ENCODE data around the gene SLC9A2.
A peak's percentile ranks its signal among the peaks of the same experiment; 100 is the strongest.

SLC9A2 gene

DNA sequence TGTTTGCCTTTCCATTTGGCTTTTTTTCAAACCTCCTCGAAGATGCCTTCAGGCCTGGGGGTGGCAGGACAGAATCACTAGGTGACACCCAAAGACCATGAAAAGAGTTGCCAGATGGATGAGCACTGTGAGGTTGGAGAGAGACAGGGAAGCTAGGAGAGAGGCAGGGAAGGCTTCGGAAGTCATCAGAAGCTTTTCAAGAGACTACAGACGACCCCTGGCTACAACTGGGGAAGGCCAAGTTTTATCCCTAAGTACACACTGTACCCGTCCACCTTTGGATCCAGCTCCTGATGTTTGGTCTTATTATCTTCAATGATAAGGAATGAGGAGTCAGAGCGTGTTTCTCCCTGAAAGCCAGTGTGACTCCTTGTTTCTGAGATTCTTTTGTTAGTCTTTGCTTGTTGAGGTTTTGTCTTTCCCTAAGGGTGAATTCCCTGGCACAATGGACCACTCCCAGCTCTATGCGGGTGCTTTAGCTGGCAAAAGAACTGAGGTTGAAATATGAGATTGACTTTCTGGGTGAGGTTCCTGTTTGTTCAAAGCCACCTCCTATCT lies 33.4 kb upstream of the SLC9A2 start:
- no peak overlapping the region for H3K4me3 ChIP-seq (ENCODE audit: low read depth, low read length)
- no peak for DNase-seq (ENCODE audit: low read depth)
- in situ Hi-C loops (cut with HindIII; ENCODE audit: low sequenced_read_pairs): loop anchor here (25.0 kb wide), 1 partner anchor 99 kb away; no protein-coding TSS in a partner anchor
- TF ChIP-seq, protein P1, sequence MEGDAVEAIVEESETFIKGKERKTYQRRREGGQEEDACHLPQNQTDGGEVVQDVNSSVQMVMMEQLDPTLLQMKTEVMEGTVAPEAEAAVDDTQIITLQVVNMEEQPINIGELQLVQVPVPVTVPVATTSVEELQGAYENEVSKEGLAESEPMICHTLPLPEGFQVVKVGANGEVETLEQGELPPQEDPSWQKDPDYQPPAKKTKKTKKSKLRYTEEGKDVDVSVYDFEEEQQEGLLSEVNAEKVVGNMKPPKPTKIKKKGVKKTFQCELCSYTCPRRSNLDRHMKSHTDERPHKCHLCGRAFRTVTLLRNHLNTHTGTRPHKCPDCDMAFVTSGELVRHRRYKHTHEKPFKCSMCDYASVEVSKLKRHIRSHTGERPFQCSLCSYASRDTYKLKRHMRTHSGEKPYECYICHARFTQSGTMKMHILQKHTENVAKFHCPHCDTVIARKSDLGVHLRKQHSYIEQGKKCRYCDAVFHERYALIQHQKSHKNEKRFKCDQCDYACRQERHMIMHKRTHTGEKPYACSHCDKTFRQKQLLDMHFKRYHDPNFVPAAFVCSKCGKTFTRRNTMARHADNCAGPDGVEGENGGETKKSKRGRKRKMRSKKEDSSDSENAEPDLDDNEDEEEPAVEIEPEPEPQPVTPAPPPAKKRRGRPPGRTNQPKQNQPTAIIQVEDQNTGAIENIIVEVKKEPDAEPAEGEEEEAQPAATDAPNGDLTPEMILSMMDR (IDR thresholded peaks at IDR 0.05; ENCODE audit: low read depth, low read length, missing control alignments): no peak

DNA sequence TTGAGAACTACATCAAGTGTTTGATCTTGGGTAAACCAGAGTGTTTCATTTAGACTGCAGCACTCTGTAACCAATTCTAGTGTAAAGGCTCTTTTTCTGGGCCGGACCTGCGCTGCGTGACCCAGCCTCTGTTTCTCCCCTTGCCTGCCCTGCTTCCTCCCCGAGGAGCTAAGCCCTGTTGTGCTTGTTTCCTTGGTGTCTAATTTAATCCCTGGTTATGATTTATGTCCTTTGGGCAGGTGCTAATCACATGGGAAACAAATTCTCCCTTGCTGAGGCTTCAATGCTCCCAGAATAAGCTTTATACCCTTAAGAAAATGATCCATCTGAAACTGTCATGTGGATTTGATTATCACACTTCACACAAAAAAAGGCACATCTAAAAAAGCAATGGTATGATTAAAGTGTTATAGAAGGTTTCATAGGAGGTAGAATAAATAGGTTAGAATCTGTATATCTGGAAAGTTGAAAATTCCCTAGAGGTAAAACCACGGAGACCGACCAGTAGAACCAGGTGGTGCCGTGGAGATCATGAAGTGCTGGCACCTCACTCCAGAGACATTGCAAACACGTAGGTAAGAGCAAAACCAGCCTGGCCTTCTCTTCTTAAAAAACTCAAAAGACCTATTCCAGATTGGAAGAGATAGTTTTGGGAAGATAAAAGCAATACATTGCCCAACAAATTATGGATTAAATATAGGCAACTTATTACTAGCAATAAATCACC lies 31.0 kb upstream of the SLC9A2 start:
- in situ Hi-C loops (cut with HindIII; ENCODE audit: low sequenced_read_pairs): loop anchor here (25.0 kb wide), 1 partner anchor 101 kb away; no protein-coding TSS in a partner anchor
- H3K4me3 ChIP-seq (ENCODE audit: low read depth, low read length): no peak overlapping the region
- DNase-seq (ENCODE audit: low read depth): no peak
- TF ChIP-seq, protein P1 (IDR thresholded peaks at IDR 0.05; ENCODE audit: low read depth, low read length, missing control alignments): no peak

DNA sequence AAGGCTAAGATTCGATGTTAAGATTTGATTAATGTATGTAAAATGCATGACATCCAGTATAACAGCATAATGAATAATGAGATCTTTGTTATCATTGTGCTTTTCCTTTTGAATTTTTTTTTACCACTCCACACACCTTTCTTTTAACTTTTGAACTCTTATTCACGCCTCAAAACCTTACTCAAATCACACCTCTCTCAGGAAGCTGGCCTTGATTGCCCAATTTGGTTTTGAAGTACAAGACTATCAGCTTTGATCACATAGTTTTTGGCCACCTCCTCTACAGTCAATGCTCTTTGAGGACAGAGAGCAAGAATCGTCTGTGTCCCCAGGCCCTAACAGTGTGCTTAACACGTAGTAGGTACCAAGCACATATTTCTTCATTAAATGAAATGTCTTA lies 29.9 kb upstream of the SLC9A2 start:
- DNase-seq (ENCODE audit: low read depth): no peak
- TF ChIP-seq, protein P1 (IDR thresholded peaks at IDR 0.05; ENCODE audit: low read depth, low read length, missing control alignments): no peak
- H3K4me3 ChIP-seq (ENCODE audit: low read depth, low read length): no peak overlapping the region
- in situ Hi-C loops (cut with HindIII; ENCODE audit: low sequenced_read_pairs): loop anchor here (25.0 kb wide), 1 partner anchor 102 kb away; no protein-coding TSS in a partner anchor

DNA sequence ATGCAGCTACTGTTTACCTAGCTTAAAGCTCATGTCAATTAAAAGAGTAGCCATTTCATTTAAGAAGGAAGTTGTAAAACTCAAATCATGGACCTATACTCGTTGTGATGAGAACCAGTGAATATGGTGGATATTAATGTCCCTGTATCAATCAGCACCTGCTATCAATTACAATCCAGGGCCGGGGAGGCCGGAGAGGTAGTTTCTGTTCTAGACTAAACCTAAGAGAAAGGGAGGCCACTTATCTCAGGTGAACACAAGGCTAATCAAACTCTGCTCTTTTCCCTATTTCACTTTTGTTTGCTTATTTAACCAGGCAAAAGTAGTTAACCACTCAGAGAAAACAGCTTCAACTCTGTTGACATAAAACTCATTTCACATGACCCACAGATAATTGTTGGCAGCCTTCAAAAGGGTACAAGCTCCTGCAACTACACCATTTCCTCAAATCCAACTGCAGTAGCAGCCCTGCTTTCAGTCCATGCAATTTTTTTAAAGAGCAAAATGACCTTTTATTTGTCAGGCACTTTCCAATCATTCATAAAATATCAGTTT lies 27.8 kb upstream of the SLC9A2 start:
- no peak for DNase-seq (ENCODE audit: low read depth)
- TF ChIP-seq, protein P1 (IDR thresholded peaks at IDR 0.05; ENCODE audit: low read depth, low read length, missing control alignments): no peak
- in situ Hi-C loops (cut with HindIII; ENCODE audit: low sequenced_read_pairs): loop anchor here (25.0 kb wide), 1 partner anchor 104 kb away; no protein-coding TSS in a partner anchor

DNA sequence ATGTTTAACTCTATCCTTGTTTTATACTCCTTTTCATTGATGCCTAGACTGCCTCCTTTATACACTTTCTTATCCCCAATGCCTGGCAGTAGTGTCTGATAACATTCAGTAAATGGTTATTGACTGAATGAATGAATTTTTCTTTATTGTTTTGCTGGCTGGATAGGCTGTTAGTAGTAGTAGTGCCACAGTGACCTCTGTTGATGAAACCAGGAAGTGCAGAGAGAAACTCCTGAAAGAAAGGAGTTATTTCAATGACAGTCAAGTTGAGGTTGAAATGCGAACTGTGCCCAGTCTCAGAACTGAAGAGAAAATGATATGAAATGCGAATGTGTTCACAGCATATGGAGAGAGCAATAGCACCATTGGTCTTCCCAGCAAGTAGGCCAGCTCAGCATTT lies 26.8 kb upstream of the SLC9A2 start:
- in situ Hi-C loops (cut with HindIII; ENCODE audit: low sequenced_read_pairs): loop anchor here (25.0 kb wide), 1 partner anchor 105 kb away; no protein-coding TSS in a partner anchor
- H3K4me3 ChIP-seq (ENCODE audit: low read depth, low read length): no peak overlapping the region
- no peak for DNase-seq (ENCODE audit: low read depth)
- TF ChIP-seq, protein P1 (IDR thresholded peaks at IDR 0.05; ENCODE audit: low read depth, low read length, missing control alignments): peak; percentile 53

More for the DNA sequence above, 27.8 kb upstream of the SLC9A2 start:
- H3K4me3 ChIP-seq (ENCODE audit: low read depth, low read length): no peak overlapping the region

DNA sequence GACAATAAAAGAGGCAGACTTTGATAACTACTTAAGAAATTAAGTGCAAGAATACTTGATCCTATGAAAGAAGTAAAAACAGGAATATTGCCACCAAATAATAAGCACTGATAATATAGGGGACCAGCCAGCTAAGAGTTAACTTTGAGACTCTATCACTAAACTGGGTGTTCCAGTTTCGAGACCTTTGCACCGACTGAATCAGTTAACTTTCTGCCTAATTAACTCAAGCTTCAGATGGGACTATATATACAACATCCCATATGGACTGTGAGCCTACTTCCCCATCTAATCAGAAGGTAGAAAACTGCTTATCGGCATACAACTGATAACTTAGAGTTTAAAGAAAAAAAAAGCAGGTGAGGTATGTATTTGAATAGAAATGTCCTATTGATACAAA lies 25.8 kb upstream of the SLC9A2 start:
- H3K4me3 ChIP-seq (ENCODE audit: low read depth, low read length): no peak overlapping the region
- no peak for DNase-seq (ENCODE audit: low read depth)
- TF ChIP-seq, protein P1 (IDR thresholded peaks at IDR 0.05; ENCODE audit: low read depth, low read length, missing control alignments): no peak
- in situ Hi-C loops (cut with HindIII; ENCODE audit: low sequenced_read_pairs): loop anchor here (25.0 kb wide), 1 partner anchor 106 kb away; no protein-coding TSS in a partner anchor
